GM19240 (cell line): ENCODE measurements around the gene ESPNL.

Source experiments
- DNase-seq: peaks from one replicate; pipeline ENCODE4 v3.0.0; 2011; ENCODE audit warnings: low spot score; ENCODE audit not compliant: insufficient read length

The ESPNL gene

DNA sequence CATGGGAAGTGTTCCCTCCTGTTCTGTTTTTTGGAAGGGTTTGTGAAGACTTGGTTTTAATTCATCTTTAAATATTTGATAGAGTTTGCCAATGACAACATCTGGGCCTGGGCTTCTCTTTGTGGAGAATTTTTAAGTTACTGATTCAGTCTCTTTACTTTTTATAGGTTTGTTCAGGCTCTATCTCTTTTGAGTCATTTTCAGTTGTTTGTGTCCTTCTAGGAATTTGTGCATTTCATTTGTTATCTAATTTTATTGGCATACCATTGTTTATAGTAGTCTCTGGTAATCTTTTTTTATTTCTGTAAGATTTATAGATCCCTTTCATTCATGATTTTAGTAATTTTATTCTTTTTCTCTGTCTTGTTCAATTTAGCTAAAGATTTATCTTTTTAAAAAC, 24.7 kb upstream of the ESPNL start:
- no peak for DNase-seq

- DNase-seq, result no peak
These were observed 22.8 kb upstream of the ESPNL start for GRCh38 chr2:238077292-238077691.

- no peak for DNase-seq
These were observed 20.2 kb upstream of the ESPNL start for GRCh38 chr2:238079874-238080327.

DNA sequence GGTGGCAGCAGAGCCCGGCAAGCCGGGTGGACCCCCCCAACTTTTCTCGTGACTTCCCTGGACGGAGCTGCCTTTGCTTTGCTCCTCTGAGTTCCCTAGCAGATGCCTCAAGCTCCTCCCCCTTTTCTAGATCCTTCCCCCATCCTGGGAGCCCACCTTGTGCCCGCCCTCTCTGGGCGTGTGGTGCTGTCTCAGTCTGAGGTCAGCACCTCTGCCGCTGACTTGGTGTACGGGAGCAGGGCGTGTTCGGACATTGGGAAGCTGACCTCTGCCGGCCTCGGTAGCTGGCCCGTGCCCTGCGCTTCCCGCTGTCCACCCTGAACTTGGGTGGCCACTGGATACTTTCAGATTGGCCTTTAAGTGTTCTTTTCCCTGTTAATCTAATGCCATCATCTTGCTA, 19.6 kb upstream of the ESPNL start:
- no peak for DNase-seq

- no peak for DNase-seq
These were observed 19.0 kb upstream of the ESPNL start for GRCh38 chr2:238081150-238081549.

DNA sequence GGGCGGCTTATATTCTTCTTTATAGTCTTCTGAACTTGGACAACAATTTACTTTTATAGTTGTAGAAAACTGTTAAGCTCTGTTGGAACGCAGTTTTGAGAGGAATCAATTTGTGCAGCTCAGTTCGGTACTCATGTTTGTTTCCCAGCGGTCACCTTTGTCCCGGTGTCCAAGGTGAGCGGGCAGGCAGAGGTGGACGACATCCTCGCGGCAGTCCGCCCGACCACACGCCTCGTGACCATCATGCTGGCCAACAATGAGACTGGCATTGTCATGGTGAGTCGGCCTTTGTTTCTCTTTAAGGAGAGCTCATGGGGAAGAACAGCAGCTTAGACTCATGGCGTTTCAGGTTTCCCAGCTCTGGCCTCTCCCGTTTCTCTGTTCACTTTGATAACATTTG, 18.6 kb upstream of the ESPNL start:
- DNase-seq, result no peak

DNA sequence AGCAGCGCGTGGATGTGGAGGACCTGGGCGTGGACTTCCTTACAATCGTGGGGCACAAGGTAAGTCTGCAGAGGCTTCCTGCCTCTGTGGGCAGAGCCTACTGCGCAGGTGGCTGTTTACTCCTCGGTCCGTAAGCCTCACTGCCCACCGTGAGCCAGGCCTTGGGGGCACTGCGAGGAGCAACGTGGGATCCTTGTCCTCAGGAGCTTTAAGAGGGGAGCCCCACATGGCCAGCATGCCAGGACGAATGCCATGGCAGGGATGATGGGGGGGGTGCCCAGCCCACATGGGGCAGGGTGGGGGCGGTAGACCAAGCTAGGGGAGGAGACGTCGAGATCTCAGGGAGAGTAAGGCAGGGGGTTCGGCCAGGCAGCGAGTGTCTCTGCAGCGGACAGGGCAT, 18.0 kb upstream of the ESPNL start:
- no peak for DNase-seq

GRCh38 chr2:238082827-238083226, 17.3 kb upstream of the ESPNL start:
- DNase-seq, result no peak

GRCh38 chr2:238083919-238084318, 16.2 kb upstream of the ESPNL start:
- DNase-seq, result no peak

- no peak for DNase-seq
These were observed 15.4 kb upstream of the ESPNL start for GRCh38 chr2:238084761-238085160.

DNA sequence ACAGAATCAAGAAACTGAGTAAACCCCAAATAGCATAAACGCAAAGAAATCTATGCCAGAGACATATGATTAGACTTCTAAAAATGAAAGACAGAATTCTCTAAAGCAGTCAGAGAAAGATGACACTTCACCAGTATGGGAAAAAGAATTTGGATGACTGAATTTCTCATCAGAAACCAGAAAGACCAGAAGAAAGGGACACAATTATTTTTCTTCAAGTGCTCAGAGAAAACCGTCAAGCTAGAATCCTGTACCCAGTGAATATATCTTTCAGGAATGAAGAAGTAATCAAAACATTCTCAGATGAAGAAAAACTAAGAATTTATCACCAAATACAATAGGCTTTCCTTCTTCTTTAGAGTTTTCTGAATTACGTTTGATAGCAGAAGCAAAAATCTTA, 14.2 kb upstream of the ESPNL start:
- no peak for DNase-seq

DNA sequence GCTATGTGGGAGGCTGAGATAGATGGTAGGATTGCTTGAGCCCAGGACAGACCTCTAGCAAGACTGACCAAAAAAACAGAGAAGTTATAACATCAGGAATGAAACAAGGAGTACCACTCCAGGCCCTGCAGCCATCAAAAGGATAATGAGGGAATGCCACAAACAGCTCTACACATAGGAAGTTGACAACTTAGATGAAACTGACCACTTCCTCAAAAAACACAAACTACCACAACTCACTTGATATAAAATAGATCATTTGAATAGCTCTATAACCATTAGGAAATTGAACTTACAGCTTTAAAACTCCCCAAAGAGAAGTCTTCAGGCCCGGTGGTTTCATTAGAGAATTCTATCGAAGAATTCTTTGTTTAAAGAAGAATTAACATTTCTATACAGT, 12.9 kb upstream of the ESPNL start:
- DNase-seq, result no peak

GRCh38 chr2:238090887-238091286, 9.3 kb upstream of the ESPNL start:
- no peak for DNase-seq

DNA sequence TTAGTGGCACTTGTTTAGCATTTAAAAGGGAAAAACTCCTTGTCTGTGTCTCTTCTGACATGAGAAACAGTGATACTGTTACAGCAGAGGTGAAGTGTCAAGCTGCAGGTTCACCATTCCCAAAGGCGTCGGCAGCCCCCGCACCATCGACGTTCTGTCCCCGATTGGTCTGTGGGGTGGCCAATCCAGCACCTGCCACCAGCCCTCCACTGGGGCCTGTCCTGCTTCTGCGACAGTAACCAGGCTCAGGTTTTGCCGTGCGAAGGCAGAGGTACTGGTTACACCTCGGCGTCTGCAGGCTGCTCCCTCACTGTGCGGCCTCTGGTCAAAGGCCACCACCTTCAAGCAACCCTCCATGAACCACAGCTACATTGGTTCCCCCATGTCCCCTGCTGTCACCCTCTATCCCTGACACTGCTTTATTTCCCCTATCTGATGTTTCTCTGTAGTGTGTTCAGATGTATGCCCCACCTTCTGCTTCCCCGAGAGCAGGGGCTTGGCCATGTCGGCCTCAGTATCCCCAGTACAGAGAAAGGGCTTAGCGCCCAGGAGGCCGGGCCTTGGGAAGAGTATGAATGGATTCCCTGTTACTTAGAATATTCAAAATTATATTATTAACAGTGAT, 8.6 kb upstream of the ESPNL start:
- DNase-seq, result no peak

DNA sequence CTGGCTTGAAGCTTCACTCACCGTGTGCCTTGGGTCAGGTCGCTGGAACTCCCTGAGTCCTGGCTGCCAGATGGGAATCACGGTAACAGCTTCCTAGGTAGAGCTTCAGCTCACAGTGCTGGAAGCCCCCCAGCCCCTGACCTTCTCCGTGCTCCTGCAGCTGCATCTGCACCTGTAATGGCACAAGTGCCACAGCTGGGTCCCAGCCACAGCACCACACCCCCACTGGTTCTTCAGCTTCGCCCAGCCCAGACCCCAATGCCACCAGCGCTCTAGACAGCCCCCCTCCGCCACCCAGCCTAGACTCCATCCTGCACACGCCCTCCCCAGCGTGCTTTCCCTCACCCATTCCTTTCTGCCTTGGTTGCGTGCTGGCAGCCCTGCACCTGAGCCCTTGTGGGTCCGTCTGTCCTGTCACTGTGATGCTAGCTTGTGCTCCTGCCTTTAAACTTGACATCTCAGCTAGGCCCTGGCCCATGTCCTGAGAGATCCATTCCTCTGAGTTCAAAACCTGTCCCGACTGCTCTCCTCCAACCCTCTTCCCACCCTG, 7.6 kb upstream of the ESPNL start:
- no peak for DNase-seq

- no peak for DNase-seq
These were observed 6.7 kb upstream of the ESPNL start for GRCh38 chr2:238093181-238094140.

DNA sequence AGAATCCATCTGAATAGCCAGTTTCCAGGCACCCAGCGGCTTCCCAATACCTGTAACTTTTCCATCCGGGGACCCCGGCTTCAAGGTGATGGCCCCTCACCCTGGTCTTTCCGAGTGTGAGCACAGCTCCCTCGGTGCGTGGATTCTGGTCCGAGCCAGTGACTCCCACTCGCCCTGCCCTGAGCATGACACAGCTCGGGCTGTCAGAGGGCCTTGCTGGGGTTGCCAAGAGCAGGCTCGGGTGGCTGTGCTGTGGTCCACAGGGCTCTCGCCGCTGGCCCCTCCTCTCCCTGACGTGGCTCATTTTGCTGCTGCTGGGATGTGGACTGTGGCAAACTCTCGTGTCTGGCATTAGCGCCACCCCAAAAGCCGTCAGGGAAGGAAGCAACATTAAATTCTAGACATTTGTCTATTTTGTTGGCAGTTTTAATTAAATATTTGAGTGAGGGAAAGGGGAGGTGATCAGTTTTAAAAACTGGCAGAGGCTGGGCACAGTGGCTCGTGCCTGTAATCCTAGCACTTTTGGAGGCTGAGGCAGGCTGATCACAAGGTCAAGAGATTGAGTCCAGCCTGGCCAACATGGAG, 5.6 kb upstream of the ESPNL start:
- no peak for DNase-seq

- DNase-seq, result no peak
These were observed 5.0 kb upstream of the ESPNL start for GRCh38 chr2:238095143-238095542.

DNA sequence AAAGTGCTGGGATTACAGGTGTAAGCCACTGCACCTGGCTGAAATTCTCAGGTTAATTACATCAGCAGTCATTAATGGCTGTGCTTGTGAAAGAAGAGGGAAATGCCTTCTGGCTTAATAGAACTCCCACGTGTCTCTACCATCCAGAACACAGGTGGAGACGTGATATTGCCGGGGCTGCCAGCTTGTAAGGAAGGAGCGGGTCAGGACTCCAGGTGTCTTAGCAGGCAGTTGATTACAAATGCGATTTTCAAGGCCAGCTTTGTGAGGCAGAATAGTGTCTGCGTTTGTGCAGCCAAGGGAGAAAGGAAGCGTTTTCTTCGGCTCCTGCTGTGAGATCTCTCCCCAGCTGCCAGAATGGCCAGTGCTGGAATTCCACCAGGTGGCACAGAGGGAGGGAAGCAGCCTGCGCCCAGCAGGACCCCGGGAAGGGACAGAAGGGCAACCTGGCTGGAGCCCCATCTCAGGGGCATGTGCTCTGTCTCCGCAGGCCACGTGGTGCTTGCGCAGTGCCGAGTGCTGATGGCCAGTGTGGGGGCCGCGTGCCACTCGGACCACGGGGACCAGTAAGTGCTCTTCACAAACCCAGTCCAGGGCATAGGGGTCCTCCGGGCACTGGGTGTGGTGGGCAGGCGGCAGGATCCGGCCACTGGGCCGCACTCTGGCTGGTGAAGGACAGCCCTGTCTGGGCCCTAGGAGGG, 3.7 kb upstream of the ESPNL start:
- no peak for DNase-seq

DNA sequence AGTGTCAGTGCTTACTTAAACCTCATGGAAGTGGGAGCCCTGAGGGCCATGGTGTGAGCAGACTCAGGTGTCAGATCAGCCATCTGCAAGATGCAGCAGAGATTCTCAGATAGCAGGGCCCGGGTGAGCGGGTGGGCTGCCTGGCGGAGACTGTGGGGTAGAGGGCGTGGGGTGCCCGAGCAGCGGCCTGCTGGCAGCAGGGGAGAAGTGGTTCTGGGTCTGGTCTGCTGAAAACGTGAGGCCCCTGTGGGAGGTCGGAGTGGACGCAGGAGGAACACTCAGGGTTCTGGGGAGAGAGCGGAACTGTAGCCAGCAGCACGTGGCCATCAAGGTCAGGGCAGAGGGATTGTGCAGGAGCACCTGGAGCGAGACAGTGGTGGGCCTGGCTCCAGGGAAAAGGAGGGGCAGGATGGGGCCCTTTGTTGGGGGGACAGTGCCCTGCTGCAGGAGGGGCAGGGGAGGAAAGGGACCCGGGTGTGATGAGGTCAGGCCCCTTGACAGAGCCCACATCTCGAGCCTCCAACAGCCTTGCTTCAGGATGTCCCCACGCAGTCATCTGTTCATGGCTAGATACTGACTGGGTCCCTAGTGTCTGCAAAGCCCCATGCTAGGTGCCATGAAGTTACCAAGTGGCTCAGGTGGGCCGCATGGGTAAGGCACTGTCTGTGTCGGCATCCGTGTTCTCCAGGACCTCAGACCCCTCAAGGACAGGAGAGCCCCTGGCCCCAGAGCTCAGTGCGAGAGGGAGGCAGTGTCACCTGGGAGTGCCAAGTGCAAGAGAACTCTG, 2.7 kb upstream of the ESPNL start:
- DNase-seq, result no peak
